Right ventricle myocardium inferior (tissue), 1 donor: ENCODE results near the gene ACSS1. TPM values are rescaled to one million over a fixed set of nuclear protein-coding genes. Genes with fewer than 3 reads are reported as not detected.

Experiments used
- ATAC-seq: fragments of 200-7000 bp; cut with Tn5 transposase; one replicate; pipeline ENCODE4 v1.9.1; 2020; ENCODE audit warnings: mild to moderate bottlenecking, moderate library complexity
- DNase-seq: peaks from one replicate; pipeline ENCODE4 v3.0.0; 2021; ENCODE audit errors: missing footprints
- intact Hi-C: fragments of 100-400 bp; cut with DNase I; formaldehyde crosslinking; loops from one replicate; pipeline ENCODE4 v1.11.0; 2022
- total RNA-seq: library from RNA; stranded (reverse); fragmentation: NEBNext Ultra II Directional; extraction: Animal tissue kit (Norgen Biotek cat#: 25700); gene quantifications from one replicate; pipeline ENCODE4 v1.2.1, GENCODE V29; 2021
- donor health status: DM: no; HTN: yes; CAD: no; lungs with severe emphysema.

Gene ACSS1
- total RNA-seq, 1 donor from 2014 or later, result 135 TPM

DNA sequence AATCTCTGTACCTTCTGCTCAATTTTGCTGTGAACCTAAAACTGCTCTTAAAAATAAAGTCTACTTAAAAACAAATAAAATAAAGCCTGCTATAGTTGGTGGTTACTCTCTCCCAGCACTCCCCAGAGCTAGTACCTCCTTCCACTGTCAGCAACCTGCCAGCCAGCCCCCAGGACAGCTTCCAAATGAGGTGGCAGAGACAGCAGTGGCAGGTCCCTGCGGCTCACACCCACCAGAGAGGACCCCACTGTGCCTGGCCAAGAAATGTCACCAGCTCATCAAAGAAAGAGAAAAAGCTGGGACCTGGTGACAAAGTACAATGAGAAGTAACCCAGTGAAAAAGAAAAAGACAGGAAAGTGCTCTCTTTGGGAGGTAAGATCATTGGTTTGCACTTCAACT, 80.6 kb downstream of the ACSS1 start:
- ATAC-seq (no peak), DNase-seq (no peak)
- intact Hi-C loops, result no loop called here

DNA sequence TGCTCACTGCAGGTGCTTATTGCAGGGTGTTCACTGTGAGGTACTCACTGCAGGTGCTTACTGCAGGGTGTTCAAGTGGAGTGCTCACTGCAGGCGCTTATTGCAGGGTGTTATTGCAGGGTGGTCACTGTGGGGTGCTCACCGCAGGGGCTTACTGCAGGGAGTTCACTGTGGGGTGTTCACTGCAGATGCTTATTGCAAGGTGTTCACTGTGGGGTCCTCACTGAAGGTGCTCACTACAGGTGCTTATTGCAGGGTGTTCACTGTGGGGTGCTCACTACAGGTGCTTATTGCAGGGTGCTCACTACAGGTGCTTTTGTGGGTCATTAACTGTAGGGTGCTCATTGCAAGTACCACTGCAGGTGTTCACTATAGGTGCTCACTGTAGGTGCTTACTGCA, 85.6 kb downstream of the ACSS1 start:
- intact Hi-C loops, result no loop called here
- no peak for ATAC-seq
- no peak for DNase-seq

DNA sequence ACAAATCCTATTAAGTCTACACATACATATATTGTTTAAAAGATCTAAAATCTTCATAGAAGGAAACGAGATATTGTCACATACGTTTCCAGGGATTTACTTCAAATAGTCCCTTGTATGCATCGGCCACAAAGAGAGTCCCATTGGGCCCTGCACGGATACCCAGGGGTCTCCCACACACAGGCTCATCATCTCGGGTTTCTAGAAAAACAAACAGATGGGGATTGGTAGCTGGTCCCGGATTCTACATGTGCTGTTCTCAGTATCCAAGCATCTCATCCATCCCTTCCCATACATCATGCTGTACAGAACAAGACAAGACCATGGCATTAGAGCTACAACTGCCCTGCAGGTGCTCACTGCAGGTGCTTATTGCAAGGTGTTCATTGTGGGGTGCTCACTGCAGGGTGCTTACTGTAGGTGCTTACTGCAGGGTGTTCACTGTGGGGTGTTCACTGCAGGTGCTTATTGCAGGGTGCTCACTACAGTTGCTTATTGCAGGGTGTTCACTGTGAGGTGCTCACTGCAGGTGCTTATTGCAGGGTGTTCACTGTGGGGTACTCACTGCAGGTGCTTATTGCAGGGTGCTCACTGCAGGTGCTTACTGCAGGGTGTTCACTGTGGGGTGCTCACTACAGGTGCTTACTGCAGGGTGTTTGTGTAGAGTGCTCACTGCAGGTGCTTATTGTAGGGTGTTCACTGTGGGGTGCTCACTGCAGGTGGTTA, 86.4 kb downstream of the ACSS1 start:
- ATAC-seq (no peak), DNase-seq (no peak)
- intact Hi-C loops, result no loop called here

DNA sequence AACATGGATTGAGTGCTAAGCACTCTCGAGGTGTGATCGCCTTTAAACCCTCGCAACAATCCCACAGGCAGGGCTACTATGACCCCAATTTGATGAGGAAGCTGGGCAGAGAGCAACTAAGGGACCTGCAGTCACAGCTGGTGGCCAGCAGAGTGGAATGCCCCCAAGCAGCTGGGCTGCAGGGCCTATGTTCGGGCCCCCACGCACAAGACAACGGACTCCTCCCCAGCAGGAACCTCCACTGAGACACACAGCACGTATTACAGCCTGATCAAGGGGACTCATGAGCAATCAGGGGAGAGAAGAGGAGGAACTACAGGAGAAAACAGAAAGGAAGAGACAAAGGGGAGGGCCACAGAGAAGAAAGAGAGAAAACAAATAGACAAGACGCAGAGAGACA, 87.2 kb downstream of the ACSS1 start:
- intact Hi-C loops, result no loop called here
- ATAC-seq (no peak), DNase-seq (no peak)

DNA sequence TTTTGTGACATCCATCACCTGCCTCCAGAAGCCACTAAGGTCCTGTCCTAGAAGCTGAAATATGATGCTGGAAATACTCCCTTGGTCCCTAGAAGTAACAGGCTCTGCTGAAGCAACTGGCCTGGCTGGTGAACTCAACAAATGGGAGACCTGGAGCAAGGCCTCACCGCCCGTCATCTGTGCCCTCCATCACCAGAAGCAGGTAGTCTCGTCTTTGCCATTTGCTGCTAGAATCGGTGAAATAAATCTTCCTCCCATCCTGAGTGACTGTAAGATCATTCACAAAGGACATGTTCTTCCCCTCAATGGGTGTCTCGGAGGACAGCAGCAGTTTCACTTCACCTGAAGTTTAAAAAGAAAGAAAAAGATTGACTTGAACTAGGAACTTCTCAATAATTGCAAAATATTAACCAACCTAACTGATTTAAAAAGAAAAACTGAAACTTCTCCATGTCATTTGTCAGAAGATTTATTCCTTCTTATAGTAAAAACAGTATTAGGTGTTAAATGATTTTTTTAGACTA, 87.8 kb downstream of the ACSS1 start:
- intact Hi-C loops, result no loop called here
- DNase-seq (no peak), ATAC-seq (no peak)

DNA sequence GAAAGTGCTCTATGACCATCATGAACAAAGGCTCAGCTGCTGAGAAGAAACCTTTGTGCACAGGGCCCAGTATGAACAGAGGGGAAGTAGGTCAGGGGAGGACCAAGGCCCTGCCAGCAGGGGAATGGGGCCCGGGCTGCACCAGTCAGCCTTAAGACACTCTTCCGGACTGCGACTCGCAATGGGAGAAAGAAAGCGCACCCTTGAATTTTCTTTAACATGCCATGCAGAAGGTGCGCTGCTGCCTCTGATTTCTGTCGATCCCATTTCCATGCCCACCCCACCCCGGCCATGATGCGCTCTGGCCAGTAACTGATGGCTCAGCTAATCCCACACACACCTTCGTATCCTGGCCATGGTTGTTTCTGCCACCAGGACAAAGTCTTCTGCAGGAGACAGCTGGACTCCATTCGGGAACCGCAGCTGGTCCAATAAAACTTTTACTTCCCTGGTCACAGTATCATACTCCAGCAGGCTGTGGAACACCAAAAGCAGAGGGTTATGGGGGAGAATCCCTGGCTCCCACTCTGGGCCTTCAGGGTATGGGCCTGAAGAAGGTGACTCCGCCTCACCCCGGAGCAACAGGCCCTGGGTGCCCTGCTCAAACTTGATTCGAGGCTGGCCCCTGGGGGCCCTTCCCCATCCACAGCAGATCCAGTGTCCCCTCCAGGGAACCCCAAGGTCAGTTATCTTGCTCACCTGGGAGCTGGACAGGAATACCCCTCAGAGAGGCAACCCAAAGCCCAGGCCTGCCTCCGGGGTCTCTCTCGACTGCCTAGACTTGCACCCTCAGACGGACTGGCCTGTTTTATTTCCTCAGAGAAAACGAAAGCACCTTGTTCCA, 88.5 kb downstream of the ACSS1 start:
- ATAC-seq (no peak), DNase-seq (no peak)
- intact Hi-C loops, result no loop called here

DNA sequence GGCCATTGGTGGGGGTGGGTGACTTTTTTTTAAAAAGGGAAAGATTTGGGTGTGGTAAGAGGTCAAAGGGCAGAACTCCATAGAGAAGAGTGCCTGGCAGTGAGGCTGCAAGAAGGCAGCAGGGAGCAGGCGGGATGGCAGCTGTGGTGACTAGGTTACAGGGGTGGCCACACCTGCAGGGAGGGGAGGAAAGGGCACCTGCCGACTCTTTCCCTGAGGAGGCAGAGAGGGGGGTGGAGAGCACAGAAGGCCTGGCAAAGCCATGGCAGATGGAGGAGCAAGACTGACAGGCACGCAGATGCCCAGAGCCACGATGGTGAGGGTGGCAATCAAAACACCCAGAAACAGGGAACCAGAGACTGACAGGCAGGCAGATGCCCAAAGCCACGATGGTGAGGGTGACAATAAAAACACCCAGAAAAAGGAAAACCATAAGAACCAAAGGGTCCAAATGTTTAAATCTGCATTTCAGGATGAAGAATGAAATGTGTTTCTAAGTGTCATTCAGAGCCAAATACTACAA, 89.6 kb downstream of the ACSS1 start:
- DNase-seq (no peak), ATAC-seq (no peak)
- intact Hi-C loops, result no loop called here

DNA sequence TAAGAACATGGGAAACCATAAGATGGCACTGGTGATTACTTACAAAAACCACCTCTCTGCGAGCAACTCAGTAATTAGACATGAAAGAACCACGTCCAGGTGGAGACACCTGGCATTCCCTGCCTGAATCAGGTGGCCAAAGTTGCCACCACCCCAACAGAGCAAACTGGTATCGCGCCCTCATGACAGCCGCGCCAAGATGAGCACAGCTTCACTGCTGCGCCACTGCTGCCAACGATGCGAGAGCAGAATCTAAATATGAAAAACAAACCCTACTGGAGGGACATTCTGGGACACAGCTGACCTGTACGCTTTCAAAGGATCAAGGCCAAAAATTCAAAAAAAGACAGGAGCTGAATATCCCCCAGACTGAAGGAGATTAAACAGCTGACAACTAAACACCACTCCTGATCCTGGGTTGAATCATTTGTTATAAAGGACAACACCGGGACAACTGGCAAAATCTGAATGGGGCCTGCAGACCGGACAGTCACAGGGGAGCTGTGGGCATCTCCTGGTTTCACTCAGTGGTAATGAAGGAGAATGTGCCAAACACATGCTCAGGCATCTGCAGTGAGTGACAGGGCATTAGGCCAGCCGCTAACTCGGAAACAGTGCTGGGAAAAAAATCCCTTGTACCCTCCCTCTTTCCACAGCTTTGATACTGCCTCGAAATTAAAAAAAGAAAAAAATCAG, 91.5 kb downstream of the ACSS1 start:
- intact Hi-C loops, result no loop called here
- DNase-seq, result no peak
- ATAC-seq, result no peak

DNA sequence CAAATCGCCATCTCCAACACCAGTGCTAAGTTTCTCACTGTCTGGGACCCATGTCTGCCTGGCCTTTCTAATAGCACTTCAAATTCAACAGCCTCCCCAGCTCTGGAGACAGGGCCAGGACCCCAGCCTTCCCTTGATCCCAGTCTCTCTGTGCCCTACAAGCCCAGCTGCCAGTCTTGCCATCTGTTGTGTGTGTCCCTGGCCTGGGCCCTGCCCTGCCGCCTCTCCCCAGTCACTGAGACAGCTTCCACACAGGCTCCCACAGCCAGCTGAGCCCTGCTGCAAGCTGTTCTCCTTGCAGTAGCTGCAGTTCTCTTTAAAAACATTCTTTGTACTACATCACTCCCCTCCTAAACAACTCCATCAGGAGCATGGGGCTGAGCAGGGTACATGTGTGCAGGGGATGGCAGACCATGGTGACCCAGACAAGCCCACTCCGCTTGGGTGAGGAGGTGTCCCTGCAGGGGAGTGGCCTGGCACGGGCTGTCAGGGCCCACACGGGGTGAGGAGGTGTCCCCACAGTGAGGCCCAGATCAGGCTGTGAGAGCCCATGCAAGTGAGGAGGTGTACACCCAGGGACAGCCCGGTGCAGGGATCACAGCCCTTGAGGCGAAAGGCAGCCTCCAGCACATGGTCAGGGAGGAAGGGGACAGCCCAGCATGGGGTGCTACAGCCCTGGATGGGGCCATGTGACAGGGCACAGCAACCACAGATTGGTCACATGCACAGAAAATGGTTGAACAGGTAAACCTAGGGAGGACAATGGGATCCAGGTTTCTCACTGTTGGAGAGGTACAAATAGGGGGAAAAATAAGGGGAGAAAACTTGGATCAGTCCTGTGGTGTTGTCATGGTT, 92.6 kb downstream of the ACSS1 start:
- no peak for ATAC-seq
- intact Hi-C loops, result no loop called here
- no peak for DNase-seq

DNA sequence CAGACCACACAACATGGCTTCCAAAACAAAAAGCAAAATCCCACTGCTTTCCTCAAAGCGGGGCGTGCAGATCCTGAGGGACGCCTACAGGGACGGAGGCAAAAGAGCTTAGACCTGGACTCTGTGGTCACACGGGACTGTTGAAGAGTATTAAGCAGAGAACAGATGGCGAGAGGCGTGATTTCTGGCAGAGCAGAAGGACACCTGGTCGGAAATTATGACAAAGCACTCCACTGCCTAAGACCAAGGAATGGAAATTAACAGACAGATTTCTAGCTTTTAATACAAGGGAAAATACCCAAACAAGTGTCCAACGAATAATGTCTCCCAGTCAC, 93.5 kb downstream of the ACSS1 start:
- intact Hi-C loops, result no loop called here
- ATAC-seq (no peak), DNase-seq (no peak)

DNA sequence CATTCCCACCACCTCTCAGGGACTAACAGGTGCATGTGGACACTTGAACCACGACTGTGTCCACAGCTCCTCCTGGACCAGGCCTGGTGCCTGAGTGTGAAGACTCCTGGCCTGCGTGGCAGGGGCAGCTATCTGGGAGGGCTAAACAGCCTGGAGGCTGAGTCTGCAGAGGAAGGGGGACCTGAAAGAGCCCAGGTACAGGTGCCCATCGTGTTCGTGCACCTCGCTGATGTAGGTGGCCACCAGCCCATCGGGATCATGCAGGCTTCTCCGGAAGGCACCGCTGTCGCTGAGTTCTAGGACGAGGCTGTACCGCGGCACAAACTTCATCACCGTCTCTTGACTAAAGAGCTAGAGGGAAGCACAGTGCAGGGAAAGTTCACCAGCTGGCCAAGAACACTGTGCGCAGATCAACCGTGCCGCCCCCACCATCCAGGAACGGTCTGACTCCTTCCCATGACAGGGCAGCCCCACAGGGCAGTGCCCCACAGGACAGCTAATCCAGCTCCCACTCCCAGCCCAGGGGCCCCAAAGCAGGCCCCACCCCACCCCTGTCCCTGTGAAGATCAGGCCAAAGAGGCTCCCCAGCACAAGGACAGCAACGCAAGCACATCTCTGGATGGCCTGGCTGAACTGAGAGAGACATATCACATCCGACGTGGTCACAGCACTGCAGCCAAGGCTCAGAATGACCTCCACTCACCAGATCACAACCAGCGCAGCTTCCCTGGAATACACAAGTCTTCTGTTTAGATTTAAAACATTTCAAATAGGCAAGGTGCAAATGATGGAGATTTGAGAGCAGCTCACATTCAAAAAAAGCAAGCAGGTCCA, 94.0 kb downstream of the ACSS1 start:
- intact Hi-C loops, result no loop called here
- DNase-seq (no peak), ATAC-seq (no peak)

DNA sequence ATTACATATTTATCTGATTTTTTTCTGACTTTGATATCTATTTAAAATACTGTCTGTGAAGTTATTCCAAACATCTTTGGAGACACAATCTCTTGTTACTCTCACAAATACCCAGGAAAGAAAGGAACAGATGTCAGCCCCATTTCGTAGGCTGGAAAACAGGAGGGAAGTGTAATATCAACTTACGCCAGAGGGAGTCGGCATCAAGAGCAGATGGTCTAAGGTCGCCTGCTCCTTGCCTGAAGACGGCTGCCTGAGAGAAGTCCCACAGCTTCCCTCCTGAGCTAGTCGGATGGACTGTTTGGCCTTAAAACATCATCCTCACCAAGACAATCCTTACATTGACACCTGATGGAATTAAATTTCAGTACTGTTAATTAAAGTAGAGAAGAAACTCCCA, 95.4 kb downstream of the ACSS1 start:
- ATAC-seq, result no peak
- intact Hi-C loops, result no loop called here
- DNase-seq, result no peak

DNA sequence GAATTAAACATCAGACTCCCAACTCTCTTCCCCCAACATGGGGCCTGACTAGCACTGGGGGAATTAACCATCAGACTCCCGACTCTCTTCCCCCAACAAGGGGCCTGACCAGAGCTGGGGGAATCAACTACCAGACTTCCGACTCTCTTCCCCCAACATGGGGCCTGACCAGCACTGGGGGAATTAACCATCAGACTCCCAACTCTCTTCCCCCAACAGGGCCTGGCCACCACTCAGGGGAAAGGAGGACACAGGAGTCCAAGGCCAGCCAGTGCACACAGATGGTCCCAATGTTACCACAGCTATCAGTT, 95.8 kb downstream of the ACSS1 start:
- ATAC-seq (no peak), DNase-seq (no peak)
- intact Hi-C loops, result no loop called here

DNA sequence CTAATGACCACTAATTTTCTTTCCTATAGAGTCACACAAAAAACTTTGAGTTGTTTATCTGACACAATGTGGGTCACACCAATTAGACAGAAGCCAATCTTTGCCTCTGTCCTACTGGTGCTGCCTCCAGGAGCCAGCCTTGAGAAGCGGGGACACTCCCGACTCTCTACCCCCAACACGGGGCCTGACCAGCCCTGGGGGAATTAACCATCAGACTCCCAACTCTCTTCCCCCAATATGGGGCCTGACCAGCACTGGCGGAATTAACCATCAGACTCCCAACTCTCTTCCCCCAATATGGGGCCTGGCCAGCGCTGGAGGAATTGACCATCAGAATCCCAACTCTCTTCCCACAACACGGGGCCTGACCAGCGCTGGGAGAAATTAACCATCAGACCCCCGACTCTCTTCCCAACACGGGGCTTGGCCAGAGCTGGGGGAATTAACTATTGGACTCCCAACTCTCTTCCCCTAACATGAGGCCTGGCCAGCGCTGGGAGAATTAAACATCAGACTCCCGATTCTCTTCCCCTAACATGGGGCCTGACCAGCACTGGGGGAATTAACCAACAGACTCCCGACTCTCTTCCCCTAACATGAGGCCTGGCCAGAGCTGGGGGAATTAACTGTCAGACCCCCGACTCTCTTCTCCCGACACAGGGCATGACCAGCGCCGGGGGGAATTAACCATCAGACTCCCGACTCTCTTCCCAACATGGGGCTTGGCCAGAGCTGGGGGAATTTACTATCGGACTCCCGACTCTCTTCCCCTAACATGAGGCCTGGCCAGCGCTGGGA, 96.4 kb downstream of the ACSS1 start:
- ATAC-seq, result no peak

DNA sequence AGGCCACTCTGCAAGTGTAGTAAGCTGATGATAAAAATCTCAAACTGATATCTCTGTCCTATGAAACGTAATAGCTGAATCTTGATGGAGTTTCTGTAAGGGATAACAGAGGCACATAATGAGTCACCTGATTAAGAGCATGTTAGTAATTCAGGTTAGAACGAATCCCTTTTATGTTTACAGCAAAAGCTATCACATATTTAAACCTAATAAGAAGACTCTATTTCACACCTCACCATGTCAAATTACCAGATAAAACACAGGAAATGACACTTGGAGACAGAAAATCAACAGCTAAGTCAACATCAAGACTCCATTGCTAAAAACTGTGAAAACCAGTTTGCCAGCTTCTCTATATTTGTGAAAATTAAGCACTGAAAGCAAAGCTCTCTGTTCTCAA, 97.1 kb downstream of the ACSS1 start:
- DNase-seq (no peak), ATAC-seq (no peak)
- intact Hi-C loops, result no loop called here

More for the DNA sequence above, 96.4 kb downstream of the ACSS1 start:
- DNase-seq, result no peak
- intact Hi-C loops, result no loop called here

DNA sequence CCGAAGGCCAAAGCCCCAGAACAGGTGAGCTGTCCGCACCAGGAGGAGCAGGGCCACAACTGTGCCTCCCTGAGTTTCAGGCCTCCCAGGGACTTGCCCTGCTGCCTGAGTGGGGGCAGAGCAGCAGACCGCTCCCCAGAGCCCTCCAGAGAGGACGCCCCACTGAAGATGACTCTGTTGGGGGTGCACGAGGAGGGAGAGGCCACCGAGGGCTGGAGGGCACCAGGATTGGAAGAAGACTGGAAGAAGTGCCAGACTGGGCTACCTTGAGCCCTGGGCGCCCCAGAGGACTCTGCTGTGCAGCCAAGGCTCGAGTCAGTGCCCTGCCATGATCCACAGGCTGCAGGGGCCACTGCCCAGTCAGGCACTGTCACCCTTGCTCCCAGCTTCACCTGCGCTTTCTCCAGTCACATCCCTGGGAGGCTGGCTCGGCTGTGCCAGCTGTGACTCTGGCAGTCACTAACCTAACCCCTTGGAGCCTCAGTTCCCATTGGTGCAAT, 97.6 kb downstream of the ACSS1 start:
- ATAC-seq (no peak), DNase-seq (no peak)
- intact Hi-C loops, result no loop called here
